Ovary (tissue), 9 donors: ENCODE data around the gene TPM2. TPM values are rescaled to one million over a fixed set of nuclear protein-coding genes. Genes with fewer than 3 reads are reported as not detected.

Source experiments
- DNase-seq, 5 donors: peaks; one replicate each; pipeline ENCODE4 v3.0.0-alpha.2; 2019 to 2020
- H3K27ac ChIP-seq, 2 donors: fragments of 200-600 bp; one replicate each; pipeline versions ENCODE4 v1.5.1 to v1.8.0; 2019 to 2022
- H3K27me3 ChIP-seq: fragments of 200-600 bp; one replicate; pipeline ENCODE4 v1.8.0; 2022
- H3K36me3 ChIP-seq: fragments of 200-600 bp; sonication (generic); one replicate; pipeline ENCODE4 v1.5.1; 2019
- H3K4me1 ChIP-seq: one replicate; pipeline ENCODE4 v1.8.1; 2013; ENCODE audit warnings: mild to moderate bottlenecking, moderate library complexity; ENCODE audit not compliant: insufficient read depth
- H3K4me3 ChIP-seq: fragments of 200-600 bp; sonication (generic); one replicate; pipeline ENCODE4 v1.5.1; 2017
- H3K9me3 ChIP-seq, 2 donors: fragments of 200-600 bp in 1 of 2; sonication (generic) in 1 of 2; one replicate each; pipeline versions ENCODE4 v1.5.1 to v1.8.1; 2013 to 2019; ENCODE audit warnings: mild to moderate bottlenecking in 1 of 2, moderate library complexity in 1 of 2
- CTCF ChIP-seq, 3 donors: fragments of 450-650 bp in 2 of 3; fragments of 200-600 bp in 1 of 3; IDR thresholded peaks; one replicate each; pipeline versions ENCODE4 v1.5.1 to v1.8.0; 2016 to 2022; ENCODE audit warnings: antibody characterized with exemption in 3 of 3, mild to moderate bottlenecking in 1 of 3
- EP300 ChIP-seq: sonication (generic); formaldehyde crosslinking; IDR thresholded peaks from one replicate; pipeline ENCODE4 v1.6.1; 2017; ENCODE audit warnings: antibody characterized with exemption
- POLR2A ChIP-seq: fragments of 450-650 bp; IDR thresholded peaks from one replicate; pipeline ENCODE4 v1.6.1; 2017; ENCODE audit warnings: antibody characterized with exemption, mild to moderate bottlenecking, moderate library complexity
- WGBS, 3 donors: extraction: QIAGEN DNeasy Blood & Tissue Kit in 1 of 3; methylation state at CpG; one replicate each; pipeline versions ENCODE4 v1.1.5 to v1.1.7; 2013 to 2017; 5-methylcytosine and 5-hydroxymethylcytosine counted together
- intact Hi-C, 4 donors: fragments of 100-400 bp; cut with DNase I; formaldehyde crosslinking; loops; one replicate each; pipeline versions ENCODE4 v1.11.0 to v1.15.1; 2022 to 2023
- polyA plus RNA-seq, 2 donors: library from polyadenylated mRNA; stranded (reverse); fragments of 200-250 nt in 1 of 2; fragments of 350-450 nt in 1 of 2; fragmentation: Illumina TruSeq in 1 of 2; extraction: RNeasy Lipid Tissue Mini Kit (QIAGEN cat#74804) in 1 of 2; gene quantifications; one replicate each; pipeline ENCODE4 v1.2.3, GENCODE V29; 2013 to 2014
- total RNA-seq, 7 donors: library from RNA; depleted of rRNA in 2 of 7; stranded (reverse); fragments of >200 nt in 2 of 7; fragmentation: NEBNext Ultra II Directional in 3 of 7; extraction: Animal tissue kit (Norgen Biotek cat#: 25700) in 3 of 7; gene quantifications; one replicate each; pipeline versions ENCODE4 v1.1.0 to v1.2.4, GENCODE V29; 2016 to 2023
- donor health status: DM: no; HTN: no; CAD: no; lungs with moderate emphysema.
- donor health status: DM: no; HTN: no; CAD: no.
- donor health status: Bipolar disorder and iron deficiency.
- donor health status: DM: yes; HTN: yes; CAD: no.
- donor health status: DM: no; HTN: no; CAD: no.
- donor health status: DM: yes; HTN: yes; CAD: no.

The TPM2 gene
- total and polyA plus RNA-seq, 9 donors: 179 to 853 (median 414) TPM

- intact Hi-C loops: no loop called here
- 87 to 93% (median 90%) methylated on average over 3 of the region's 3 CpGs for WGBS, 3 donors
- no peaks in the 10 kb centered on the region for H3K36me3 ChIP-seq
Observed at GRCh38 chr9:35713578-35713977, 23.9 kb upstream of the TPM2 start.

DNA sequence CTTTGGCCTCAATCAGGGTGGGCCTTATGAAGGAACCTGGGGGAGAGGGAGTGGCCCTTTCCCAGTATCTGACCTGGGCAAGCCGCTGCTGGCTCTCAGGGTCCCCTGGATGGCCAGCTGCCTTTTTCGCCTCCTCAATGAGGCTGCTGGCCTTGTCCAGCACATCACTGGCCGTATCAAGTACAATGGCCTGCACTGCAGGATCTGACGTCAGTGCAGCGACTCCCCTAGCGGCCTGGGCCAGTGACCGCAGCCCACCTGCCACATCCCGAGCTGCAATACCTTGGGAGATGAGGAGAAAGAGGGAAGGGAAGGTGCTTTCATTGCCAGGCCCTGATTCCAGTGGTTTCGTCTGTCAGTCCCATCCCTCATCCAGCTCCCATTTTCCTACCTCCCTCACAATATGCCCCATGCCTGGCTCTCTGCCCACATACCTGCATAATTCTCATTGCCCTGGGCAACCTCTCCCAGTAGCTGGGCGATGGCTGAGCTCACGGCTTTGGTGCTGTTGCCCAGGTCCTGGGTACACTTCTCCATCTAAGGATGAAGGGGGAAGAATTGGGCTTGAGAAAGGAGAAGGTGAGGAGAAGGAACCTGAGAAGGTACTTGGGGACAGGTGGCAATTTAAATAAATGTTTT is 23.2 kb upstream of the TPM2 start:
- Histone ChIP-seq H3K27me3 (no peaks in the 10 kb centered on the region), H3K4me3 (no peak overlapping the region), H3K36me3 (no peaks in the 10 kb centered on the region), H3K4me1 (no peaks in the 10 kb centered on the region), H3K9me3 (no peaks in the 10 kb centered on the region), H3K27ac (no peak overlapping the region)
- no peak for DNase-seq
- 87 to 89% (median 88%) methylated on average over 11 of the region's 11 CpGs for WGBS, 3 donors
- intact Hi-C loops: no loop called here
- no peak for TF ChIP-seq EP300
- no peak for TF ChIP-seq CTCF (IDR thresholded peaks at IDR 0.05)
- TF ChIP-seq POLR2A: no peak

More at GRCh38 chr9:35713578-35713977, 23.9 kb upstream of the TPM2 start:
- no peak overlapping the region for H3K4me3 ChIP-seq
- no peaks in the 10 kb centered on the region for H3K4me1 ChIP-seq
- no peaks in the 10 kb centered on the region for H3K9me3 ChIP-seq
- TF ChIP-seq CTCF (IDR thresholded peaks at IDR 0.05): no peak
- no peak for DNase-seq
- H3K27ac ChIP-seq: no peak overlapping the region
- no peaks in the 10 kb centered on the region for H3K27me3 ChIP-seq

GRCh38 chr9:35711501-35712428 is 22.0 kb upstream of the TPM2 start:
- 82 to 89% (median 86%) methylated on average over 21 of the region's 21 CpGs for WGBS, 3 donors
- H3K4me3 ChIP-seq: no peak overlapping the region
- intact Hi-C loops: no loop called here
- H3K27ac ChIP-seq: no peak overlapping the region
- H3K9me3 ChIP-seq: no peaks in the 10 kb centered on the region
- no peak for DNase-seq
- no peaks in the 10 kb centered on the region for H3K36me3 ChIP-seq
- no peak for TF ChIP-seq CTCF (IDR thresholded peaks at IDR 0.05)
- TF ChIP-seq POLR2A: no peak
- no peak for TF ChIP-seq EP300
- H3K27me3 ChIP-seq: no peaks in the 10 kb centered on the region
- H3K4me1 ChIP-seq: no peaks in the 10 kb centered on the region

DNA sequence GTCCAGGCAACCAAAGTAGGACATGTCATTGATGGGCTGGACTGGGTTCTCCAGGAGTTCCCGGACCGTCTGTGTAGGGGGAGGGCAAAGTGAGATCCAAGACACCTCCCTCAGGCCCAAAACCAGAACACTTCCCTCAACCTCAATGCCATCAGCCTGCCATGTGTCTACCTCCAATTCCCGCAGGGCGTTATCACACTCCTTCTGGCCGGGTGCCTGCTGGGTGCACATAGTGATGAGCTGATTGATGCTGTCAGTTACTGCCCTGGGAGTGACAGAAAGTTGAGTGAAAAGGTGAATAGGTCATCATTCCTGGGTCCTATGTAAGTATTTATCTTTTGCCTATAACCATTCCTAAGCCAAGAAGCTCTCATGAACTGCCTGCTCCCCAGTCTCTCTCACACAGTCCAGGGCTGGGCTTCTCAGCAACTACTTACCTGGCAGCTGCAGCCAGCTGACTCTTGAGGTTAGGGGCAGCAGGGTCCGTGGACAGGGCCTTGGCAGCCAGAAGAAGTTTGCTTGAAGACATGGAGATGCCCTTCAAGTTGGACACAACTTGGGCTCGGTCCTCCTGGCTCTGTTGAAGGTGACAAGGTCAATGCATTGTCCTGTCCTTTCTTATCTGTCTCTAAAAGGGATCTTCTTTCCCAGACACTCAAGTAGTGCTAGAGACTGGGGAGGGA is 21.2 kb upstream of the TPM2 start:
- H3K9me3 ChIP-seq: no peaks in the 10 kb centered on the region
- no peak overlapping the region for H3K4me3 ChIP-seq
- no peaks in the 10 kb centered on the region for H3K4me1 ChIP-seq
- H3K27ac ChIP-seq: no peak overlapping the region
- H3K27me3 ChIP-seq: no peaks in the 10 kb centered on the region
- H3K36me3 ChIP-seq: no peaks in the 10 kb centered on the region
- TF ChIP-seq EP300: no peak
- TF ChIP-seq POLR2A: no peak
- intact Hi-C loops: no loop called here
- DNase-seq: no peak
- WGBS, 3 donors: 64 to 82% (median 75%) methylated on average over 7 of the region's 7 CpGs
